Hematopoietic multipotent progenitor cell treated with erythropoietin and hydrocortisone succinate and interleukin-3 and kit ligand, for 4 days (in vitro differentiated cells): ENCODE measurements around the gene SEPTIN6.
A peak's percentile ranks its signal among the peaks of the same experiment; 100 is the strongest.
"Not testable (repeated sequence)": the region's sequence is repeated elsewhere in the genome, so short reads cannot be mapped to it uniquely, and the experiment has no call there.

Source experiments
- DNase-seq: peaks from one replicate; pipeline ENCODE4 v3.0.0-alpha.2; 2015

Gene SEPTIN6

GRCh38 chrX:119690921-119691716 lies 1.8 kb downstream of the SEPTIN6 start:
- peak; percentile 80 for DNase-seq

- no peak for DNase-seq
Measured at GRCh38 chrX:119688911-119689321, 4.1 kb downstream of the SEPTIN6 start.

GRCh38 chrX:119687661-119688413 lies 5.1 kb downstream of the SEPTIN6 start:
- DNase-seq = no peak

GRCh38 chrX:119686087-119686691 lies 6.8 kb downstream of the SEPTIN6 start:
- DNase-seq = no peak

GRCh38 chrX:119685225-119686066 lies 7.5 kb downstream of the SEPTIN6 start:
- DNase-seq = peak; percentile 77

- DNase-seq = no peak
Measured at GRCh38 chrX:119684916-119685224, 8.1 kb downstream of the SEPTIN6 start.

GRCh38 chrX:119684312-119684711 lies 8.7 kb downstream of the SEPTIN6 start:
- peak; percentile 76 for DNase-seq

GRCh38 chrX:119682019-119682989 lies 10.7 kb downstream of the SEPTIN6 start:
- DNase-seq = peak; percentile 76

- DNase-seq = no peak
Measured at GRCh38 chrX:119677654-119677981, 15.3 kb downstream of the SEPTIN6 start.

- DNase-seq = no peak
Measured at GRCh38 chrX:119676949-119677653, 15.9 kb downstream of the SEPTIN6 start.

GRCh38 chrX:119673336-119673735 lies 19.6 kb downstream of the SEPTIN6 start:
- DNase-seq = no peak

GRCh38 chrX:119672426-119672825 lies 20.5 kb downstream of the SEPTIN6 start:
- no peak for DNase-seq

GRCh38 chrX:119669424-119670037 lies 23.4 kb downstream of the SEPTIN6 start:
- no peak for DNase-seq

GRCh38 chrX:119667111-119667878 lies 25.7 kb downstream of the SEPTIN6 start:
- no peak for DNase-seq

GRCh38 chrX:119664877-119665276 lies 28.1 kb downstream of the SEPTIN6 start:
- not testable (repeated sequence) for DNase-seq

GRCh38 chrX:119661486-119661885 lies 31.5 kb downstream of the SEPTIN6 start:
- DNase-seq = no peak

- DNase-seq = no peak
Measured at GRCh38 chrX:119659522-119659921, 33.4 kb downstream of the SEPTIN6 start.

GRCh38 chrX:119655125-119655524 lies 37.8 kb downstream of the SEPTIN6 start:
- no peak for DNase-seq

GRCh38 chrX:119654112-119654531 lies 38.8 kb downstream of the SEPTIN6 start:
- DNase-seq = peak; percentile 24

GRCh38 chrX:119648421-119648775 lies 44.6 kb downstream of the SEPTIN6 start:
- peak; percentile 29 for DNase-seq
